WERI-Rb-1 (cell line): ENCODE measurements around the gene CEACAM6.

Source experiments
- DNase-seq: peaks from one replicate; pipeline ENCODE4 v3.0.0-alpha.2; 2020
- H3K27ac ChIP-seq: fragments of 250-450 bp; sonication (Bioruptor Pico); 2 replicates; pipeline ENCODE4 v1.5.1; 2020; ENCODE audit warnings: mild to moderate bottlenecking, moderate library complexity
- H3K27me3 ChIP-seq: fragments of 250-450 bp; sonication (Bioruptor Pico); 2 replicates; pipeline ENCODE4 v1.5.1; 2021; ENCODE audit warnings: mild to moderate bottlenecking, low read depth, moderate library complexity; ENCODE audit not compliant: insufficient read depth, severe bottlenecking
- H3K36me3 ChIP-seq: fragments of 250-450 bp; sonication (Bioruptor Pico); 2 replicates; pipeline ENCODE4 v1.5.1; 2020; ENCODE audit warnings: mild to moderate bottlenecking, moderate library complexity
- H3K4me3 ChIP-seq: 2 replicates; pipeline ENCODE4 v1.5.1; 2011; ENCODE audit warnings: low read depth, mild to moderate bottlenecking, control low read depth, low read length
- H3K9me3 ChIP-seq: fragments of 250-450 bp; sonication (Bioruptor Pico); 2 replicates; pipeline ENCODE4 v1.5.1; 2021; ENCODE audit warnings: mild to moderate bottlenecking, moderate library complexity; ENCODE audit not compliant: severe bottlenecking
- CTCF ChIP-seq: IDR thresholded peaks from 2 replicates; pipeline ENCODE4 v1.5.1; 2011; ENCODE audit warnings: low read depth, mild to moderate bottlenecking, control low read depth, inconsistent platforms, low read length

Gene CEACAM6

GRCh38 chr19:41709951-41710645 is 45.2 kb upstream of the CEACAM6 start:
- Histone ChIP-seq H3K4me3 (no peak overlapping the region), H3K27ac (no peak overlapping the region), H3K27me3 (peaks cover 86% of the 10 kb centered on the region), H3K36me3 (no peaks in the 10 kb centered on the region), H3K9me3 (no peaks in the 10 kb centered on the region)
- TF ChIP-seq CTCF, result no peak
- no peak for DNase-seq

GRCh38 chr19:41711376-41712261 is 43.7 kb upstream of the CEACAM6 start:
- peaks cover 87% of the 10 kb centered on the region for H3K27me3 ChIP-seq

GRCh38 chr19:41714598-41714997 is 40.7 kb upstream of the CEACAM6 start:
- TF ChIP-seq CTCF, result no peak
- DNase-seq, result no peak
- no peaks in the 10 kb centered on the region for H3K9me3 ChIP-seq
- no peak overlapping the region for H3K4me3 ChIP-seq
- no peaks in the 10 kb centered on the region for H3K36me3 ChIP-seq
- peaks cover 95% of the 10 kb centered on the region for H3K27me3 ChIP-seq
- H3K27ac ChIP-seq, result no peak overlapping the region

More at GRCh38 chr19:41711376-41712261, 43.7 kb upstream of the CEACAM6 start:
- no peak for DNase-seq
- no peak overlapping the region for H3K4me3 ChIP-seq
- TF ChIP-seq CTCF, result no peak
- H3K9me3 ChIP-seq, result no peaks in the 10 kb centered on the region
- no peak overlapping the region for H3K27ac ChIP-seq
- no peaks in the 10 kb centered on the region for H3K36me3 ChIP-seq

- H3K27ac ChIP-seq, result no peak overlapping the region
- H3K9me3 ChIP-seq, result no peaks in the 10 kb centered on the region
- H3K27me3 ChIP-seq, result peaks cover 92% of the 10 kb centered on the region
- TF ChIP-seq CTCF, result no peak
- no peak for DNase-seq
- no peak overlapping the region for H3K4me3 ChIP-seq
- no peaks in the 10 kb centered on the region for H3K36me3 ChIP-seq
Measured at GRCh38 chr19:41718761-41719160, 36.6 kb upstream of the CEACAM6 start.

- H3K27me3 ChIP-seq, result peaks cover 81% of the 10 kb centered on the region
- H3K9me3 ChIP-seq, result no peaks in the 10 kb centered on the region
- H3K4me3 ChIP-seq, result no peak overlapping the region
- no peak overlapping the region for H3K27ac ChIP-seq
- DNase-seq, result no peak
- TF ChIP-seq CTCF, result no peak
- H3K36me3 ChIP-seq, result no peaks in the 10 kb centered on the region
Measured at GRCh38 chr19:41720103-41720502, 35.2 kb upstream of the CEACAM6 start.
